OCI-LY7 (cell line): ENCODE measurements around the gene LY6G6C.

ENCODE experiments used
- EZH2phosphoT487 ChIP-seq: fragments of 200-600 bp; sonication (generic); IDR thresholded peaks from 2 replicates; pipeline ENCODE4 v1.6.1; 2018; ENCODE audit warnings: low read depth, borderline replicate concordance, mild to moderate bottlenecking, mixed run types, antibody characterized with exemption, low read length, moderate library complexity, mixed read lengths
- TF ChIP-seq, protein P1 (sequence below): fragments of 200-600 bp; sonication (generic); conservative IDR thresholded peaks from 2 replicates; pipeline ENCODE4 v1.5.1; 2014; ENCODE audit warnings: mild to moderate bottlenecking, antibody characterized with exemption, low read length, moderate library complexity, mixed read lengths

DNA sequence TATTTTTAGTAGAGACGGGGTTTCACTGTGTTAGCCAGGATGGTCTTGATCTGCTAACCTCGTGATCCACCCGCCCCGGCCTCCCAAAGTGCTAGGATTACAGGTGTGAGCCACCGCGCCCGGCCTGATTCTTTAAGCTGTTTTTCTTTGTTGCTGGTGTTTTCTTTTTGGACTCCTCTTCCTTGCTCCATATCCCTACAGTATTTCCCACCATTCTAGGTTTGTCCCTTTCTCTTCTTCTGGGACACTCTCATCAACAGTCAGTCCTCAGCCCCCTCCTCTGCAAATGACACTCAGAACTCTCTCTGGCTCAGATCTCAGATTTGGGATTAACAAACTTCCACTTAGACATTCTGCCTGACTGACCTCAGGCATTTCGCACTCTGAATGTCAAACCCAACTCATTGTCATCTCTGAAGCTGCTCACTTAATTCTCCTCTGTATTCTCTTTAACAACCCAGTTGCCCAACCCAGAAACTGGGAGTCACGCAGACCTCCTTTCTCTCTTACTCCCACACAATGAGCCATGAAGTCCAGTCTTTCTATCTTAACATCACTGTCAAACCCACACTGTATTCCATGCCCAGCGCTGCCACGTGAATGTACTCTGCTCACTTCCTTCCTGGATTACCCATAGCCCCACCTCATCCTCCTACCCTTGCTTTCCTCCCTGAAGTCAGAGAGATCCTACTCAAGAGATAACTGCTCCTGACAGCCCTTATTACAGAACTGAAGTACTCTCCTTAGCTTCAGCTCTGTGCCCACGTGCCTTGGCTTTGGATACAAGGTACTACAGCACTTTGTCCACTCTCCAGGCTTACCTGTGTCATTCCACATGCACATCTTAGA lies 4.2 kb upstream of the LY6G6C start:
- TF ChIP-seq, protein P1, sequence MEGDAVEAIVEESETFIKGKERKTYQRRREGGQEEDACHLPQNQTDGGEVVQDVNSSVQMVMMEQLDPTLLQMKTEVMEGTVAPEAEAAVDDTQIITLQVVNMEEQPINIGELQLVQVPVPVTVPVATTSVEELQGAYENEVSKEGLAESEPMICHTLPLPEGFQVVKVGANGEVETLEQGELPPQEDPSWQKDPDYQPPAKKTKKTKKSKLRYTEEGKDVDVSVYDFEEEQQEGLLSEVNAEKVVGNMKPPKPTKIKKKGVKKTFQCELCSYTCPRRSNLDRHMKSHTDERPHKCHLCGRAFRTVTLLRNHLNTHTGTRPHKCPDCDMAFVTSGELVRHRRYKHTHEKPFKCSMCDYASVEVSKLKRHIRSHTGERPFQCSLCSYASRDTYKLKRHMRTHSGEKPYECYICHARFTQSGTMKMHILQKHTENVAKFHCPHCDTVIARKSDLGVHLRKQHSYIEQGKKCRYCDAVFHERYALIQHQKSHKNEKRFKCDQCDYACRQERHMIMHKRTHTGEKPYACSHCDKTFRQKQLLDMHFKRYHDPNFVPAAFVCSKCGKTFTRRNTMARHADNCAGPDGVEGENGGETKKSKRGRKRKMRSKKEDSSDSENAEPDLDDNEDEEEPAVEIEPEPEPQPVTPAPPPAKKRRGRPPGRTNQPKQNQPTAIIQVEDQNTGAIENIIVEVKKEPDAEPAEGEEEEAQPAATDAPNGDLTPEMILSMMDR: no peak
- TF ChIP-seq EZH2phosphoT487: no peak
